ENCODE measurements around the gene FOXRED2. TPM values are rescaled to one million over a fixed set of nuclear protein-coding genes. Genes with fewer than 3 reads are reported as not detected.

Gene FOXRED2
- total and polyA plus RNA-seq, 5 donors from 2014 or later = 0.44 to 1.5 (median 1.2) TPM

- Histone ChIP-seq H3K4me1 (ENCODE audit: control insufficient read depth, insufficient read depth, low read length, poor library complexity, severe bottlenecking) (peaks cover 12% of the 10 kb centered on the region), H3K9me3 (ENCODE audit: control insufficient read depth in 2 of 2, low read length in 2 of 2) (no peaks in the 10 kb centered on the region), H3K36me3 (ENCODE audit: control insufficient read depth, insufficient read depth, low read length) (no peaks in the 10 kb centered on the region), H3K27ac (ENCODE audit: insufficient read depth, low read length, poor library complexity, severe bottlenecking) (no peak overlapping the region), H3K4me3 (ENCODE audit: low read depth, low read length) (no peak overlapping the region), H3K27me3 (ENCODE audit: control insufficient read depth, insufficient read depth, low read length) (no peaks in the 10 kb centered on the region)
- Mint-ChIP-seq H3K4me3 (no peak overlapping the region), H3K27me3 (peaks cover 6% of the 10 kb centered on the region), H3K36me3 (no peaks in the 10 kb centered on the region), H3K4me1 (peaks cover 6 to 21% (median 18%) of the 10 kb centered on the region in 4 donors), H3K9me3 (no peaks in the 10 kb centered on the region), H3K27ac (peak overlapping the region; percentile 38 to 75 (median 38))
- DNase-seq (no peak), ATAC-seq (ENCODE audit: low read depth in 2 of 2) (no peak)
These were observed 66.3 kb downstream of the FOXRED2 start for GRCh38 chr22:36440429-36441002.

GRCh38 chr22:36439481-36440271, 67.2 kb downstream of the FOXRED2 start:
- ATAC-seq (ENCODE audit: low read depth in 2 of 2) = no peak
- H3K4me1 ChIP-seq (ENCODE audit: control insufficient read depth, insufficient read depth, low read length, poor library complexity, severe bottlenecking) = peaks cover 18% of the 10 kb centered on the region
- no peaks in the 10 kb centered on the region for H3K9me3 ChIP-seq (ENCODE audit: control insufficient read depth in 2 of 2, low read length in 2 of 2)
- H3K27ac ChIP-seq (ENCODE audit: insufficient read depth, low read length, poor library complexity, severe bottlenecking) = no peak overlapping the region
- no peaks in the 10 kb centered on the region for H3K36me3 Mint-ChIP-seq
- no peak overlapping the region for H3K4me3 ChIP-seq (ENCODE audit: low read depth, low read length)
- H3K27ac Mint-ChIP-seq = peak overlapping the region in 2 of 3 donors; percentile 41 to 46
- peaks cover 10% of the 10 kb centered on the region for H3K27me3 Mint-ChIP-seq
- H3K4me3 Mint-ChIP-seq = no peak overlapping the region
- H3K36me3 ChIP-seq (ENCODE audit: control insufficient read depth, insufficient read depth, low read length) = no peaks in the 10 kb centered on the region
- no peak for DNase-seq
- no peaks in the 10 kb centered on the region for H3K27me3 ChIP-seq (ENCODE audit: control insufficient read depth, insufficient read depth, low read length)
- H3K4me1 Mint-ChIP-seq = peaks cover 6 to 28% (median 20%) of the 10 kb centered on the region in 4 donors
- peaks cover 0 to under 1% (median 0%) of the 10 kb centered on the region in 7 donors for H3K9me3 Mint-ChIP-seq

Other genes starting within 250 kb of the FOXRED2 start
- 1,341 TPM for gene MYH9, start 119.1 kb downstream of the FOXRED2 start, total RNA-seq
- gene MYH9, start 119.1 kb downstream of the FOXRED2 start, polyA plus RNA-seq = 10 to 100 TPM; 80.0 to 98.9 (median 93.4) TPM
- 31.5 TPM for gene TXN2, start 25.4 kb downstream of the FOXRED2 start, total RNA-seq
- gene TXN2, start 25.4 kb downstream of the FOXRED2 start, polyA plus RNA-seq = 100 to 1,000 TPM in 3 of 4 donors, 10 to 100 TPM in 1; 98.2 to 132 (median 106) TPM
- 269 TPM for gene EIF3D, start 22.1 kb upstream of the FOXRED2 start, total RNA-seq
- gene EIF3D, start 22.1 kb upstream of the FOXRED2 start, polyA plus RNA-seq = 100 to 1,000 TPM; 147 to 195 (median 182) TPM
- not detected for gene CACNG2, start 196.7 kb upstream of the FOXRED2 start, total RNA-seq
- gene CACNG2, start 196.7 kb upstream of the FOXRED2 start, polyA plus RNA-seq = not detected

Measured in CD4-positive, CD25-positive, alpha-beta regulatory T cell (primary cell).